ENCODE measurements around the gene TWF2. TPM values are rescaled to one million over a fixed set of nuclear protein-coding genes. Genes with fewer than 3 reads are reported as not detected.
A peak's percentile ranks its signal among the peaks of the same experiment; 100 is the strongest.

The TWF2 gene
- total RNA-seq, 4 donors from 2014 or later: 45.9 to 105 (median 50.2) TPM

DNA sequence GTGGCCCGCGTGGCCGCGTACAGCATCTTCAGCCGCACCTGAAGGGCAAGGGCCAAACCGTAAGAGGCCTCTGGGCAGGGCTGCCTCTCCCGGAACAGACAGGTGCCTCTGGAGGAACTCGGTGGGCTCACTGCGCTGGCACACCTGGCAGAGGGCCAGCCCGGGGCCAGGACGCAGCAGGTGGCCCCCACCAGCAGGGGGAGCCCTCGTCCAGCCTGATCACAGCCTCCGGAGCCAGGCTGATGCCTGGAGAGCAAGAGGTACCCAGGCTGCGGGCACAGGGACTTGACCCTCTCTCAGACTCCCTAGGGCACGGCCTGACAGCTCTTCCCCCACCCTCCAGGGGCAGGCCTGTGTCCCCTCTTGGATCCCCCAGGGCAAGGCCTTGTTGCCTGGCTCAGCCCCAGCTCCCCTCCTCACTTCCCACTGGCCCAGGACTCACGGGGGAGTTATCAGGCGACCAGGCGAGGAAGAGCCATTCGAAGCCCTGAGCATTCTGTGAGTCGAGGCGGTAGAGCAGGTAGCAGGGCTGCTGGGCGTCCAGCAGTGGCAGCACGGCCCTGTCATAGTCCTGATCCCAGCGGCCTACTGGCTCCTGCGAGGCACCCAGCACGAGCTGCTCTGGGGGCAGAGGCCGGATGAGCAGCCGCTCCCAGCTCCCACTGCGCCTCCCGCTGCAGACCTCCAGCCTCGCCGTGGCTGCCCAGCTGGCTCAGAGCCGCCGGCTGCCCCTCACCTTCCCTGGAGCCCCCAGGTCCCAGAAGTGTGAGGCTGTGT lies 7.3 kb downstream of the TWF2 start:
- H3K36me3 ChIP-seq: no peaks in the 10 kb centered on the region
- H3K4me3 ChIP-seq: no peak overlapping the region
- DNase-seq: peak; percentile 54 to 56
- no peak overlapping the region for H3K27ac ChIP-seq
- peaks cover 3 to 5% of the 10 kb centered on the region in 2 donors for H3K4me1 ChIP-seq
- H3K9me3 ChIP-seq: no peaks in the 10 kb centered on the region
- no peaks in the 10 kb centered on the region for H3K27me3 ChIP-seq
- intact Hi-C loops (cut with DNase I; ENCODE audit: low total_unique reads): loop anchor here (5.0 kb wide), 1 partner anchor 101 kb away; no protein-coding TSS in a partner anchor
- peak in 1 of 2 donors; percentile 24 for TF ChIP-seq POLR2A (IDR thresholded peaks at IDR 0.05)
- TF ChIP-seq CTCF (IDR thresholded peaks at IDR 0.05): peak; percentile 55 to 75 (median 69)

DNA sequence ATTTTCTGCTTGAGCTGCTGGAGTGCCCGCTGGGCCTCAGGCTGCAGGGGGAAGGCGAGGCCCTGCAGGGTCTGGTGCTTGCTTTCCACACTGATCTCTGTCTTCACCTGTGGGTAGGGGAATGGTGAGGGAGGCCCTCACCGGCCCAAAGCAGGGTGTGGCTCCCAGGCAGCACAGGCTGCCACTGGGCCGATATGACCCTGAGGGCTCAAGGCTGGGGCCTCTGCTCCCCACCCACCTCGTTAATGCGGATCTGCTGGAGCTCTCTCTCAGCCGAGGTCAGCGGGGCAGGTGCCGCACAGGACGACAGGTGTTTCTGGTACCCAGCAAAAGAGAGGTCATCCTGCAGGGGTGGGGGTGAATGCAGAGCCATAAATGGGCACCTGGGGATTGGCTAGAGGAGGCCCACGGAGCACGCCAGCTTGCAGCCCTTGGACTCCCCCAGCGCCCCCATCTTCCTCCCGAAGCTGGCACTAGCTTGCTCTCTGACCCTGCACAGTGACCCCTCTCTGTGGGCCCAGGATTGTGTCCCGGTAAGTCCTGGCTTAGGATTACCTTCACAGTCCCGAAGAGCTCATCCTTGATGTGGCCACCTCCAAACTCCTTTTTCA lies 8.0 kb downstream of the TWF2 start:
- Histone ChIP-seq H3K9me3 (no peaks in the 10 kb centered on the region), H3K36me3 (no peaks in the 10 kb centered on the region), H3K27ac (no peak overlapping the region), H3K27me3 (no peaks in the 10 kb centered on the region), H3K4me3 (no peak overlapping the region), H3K4me1 (peaks cover 0 to 5% of the 10 kb centered on the region in 2 donors)
- peak in 1 of 2 donors; percentile 14 for DNase-seq
- no peak for TF ChIP-seq POLR2A (IDR thresholded peaks at IDR 0.05)
- TF ChIP-seq CTCF (IDR thresholded peaks at IDR 0.05): no peak
- intact Hi-C loops (cut with DNase I; ENCODE audit: low total_unique reads): loop anchor here (5.0 kb wide), 1 partner anchor 101 kb away; no protein-coding TSS in a partner anchor

DNA sequence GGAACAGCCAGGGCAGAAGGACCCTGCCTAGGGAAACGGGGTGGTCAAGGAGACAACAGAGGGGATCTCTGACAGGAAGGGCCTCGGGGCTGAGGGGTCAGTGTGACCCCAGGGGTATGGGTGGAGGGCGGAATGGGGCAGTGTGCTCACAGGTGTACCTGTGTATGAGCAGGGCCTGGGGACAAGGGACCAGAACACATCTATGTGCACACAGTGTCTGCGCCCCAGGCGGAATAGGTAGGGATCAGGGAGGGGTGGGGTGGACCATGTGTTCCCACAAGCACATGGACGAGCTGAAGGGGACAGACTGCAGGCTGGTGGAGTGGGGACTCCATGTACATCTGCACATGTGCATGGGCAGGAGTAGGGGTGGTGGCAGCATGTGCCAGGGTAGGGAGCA lies 8.5 kb downstream of the TWF2 start:
- H3K27me3 ChIP-seq: no peaks in the 10 kb centered on the region
- intact Hi-C loops (cut with DNase I; ENCODE audit: low total_unique reads): loop anchor here (5.0 kb wide), 1 partner anchor 102 kb away; no protein-coding TSS in a partner anchor
- H3K36me3 ChIP-seq: no peaks in the 10 kb centered on the region
- H3K4me1 ChIP-seq: no peaks in the 10 kb centered on the region
- DNase-seq: no peak
- no peak overlapping the region for H3K4me3 ChIP-seq
- no peak for TF ChIP-seq POLR2A (IDR thresholded peaks at IDR 0.05)
- no peak for TF ChIP-seq CTCF (IDR thresholded peaks at IDR 0.05)
- H3K27ac ChIP-seq: no peak overlapping the region
- no peaks in the 10 kb centered on the region for H3K9me3 ChIP-seq

GRCh38 chr3:52229656-52230055 lies 9.3 kb downstream of the TWF2 start:
- intact Hi-C loops (cut with DNase I; ENCODE audit: low total_unique reads): loop anchor here (5.0 kb wide), 1 partner anchor 103 kb away; no protein-coding TSS in a partner anchor
- Histone ChIP-seq H3K27me3 (no peaks in the 10 kb centered on the region), H3K4me1 (no peaks in the 10 kb centered on the region), H3K27ac (no peak overlapping the region), H3K4me3 (no peak overlapping the region), H3K36me3 (no peaks in the 10 kb centered on the region), H3K9me3 (no peaks in the 10 kb centered on the region)
- TF ChIP-seq CTCF (IDR thresholded peaks at IDR 0.05) (no peak), POLR2A (IDR thresholded peaks at IDR 0.05) (no peak)
- DNase-seq: no peak

DNA sequence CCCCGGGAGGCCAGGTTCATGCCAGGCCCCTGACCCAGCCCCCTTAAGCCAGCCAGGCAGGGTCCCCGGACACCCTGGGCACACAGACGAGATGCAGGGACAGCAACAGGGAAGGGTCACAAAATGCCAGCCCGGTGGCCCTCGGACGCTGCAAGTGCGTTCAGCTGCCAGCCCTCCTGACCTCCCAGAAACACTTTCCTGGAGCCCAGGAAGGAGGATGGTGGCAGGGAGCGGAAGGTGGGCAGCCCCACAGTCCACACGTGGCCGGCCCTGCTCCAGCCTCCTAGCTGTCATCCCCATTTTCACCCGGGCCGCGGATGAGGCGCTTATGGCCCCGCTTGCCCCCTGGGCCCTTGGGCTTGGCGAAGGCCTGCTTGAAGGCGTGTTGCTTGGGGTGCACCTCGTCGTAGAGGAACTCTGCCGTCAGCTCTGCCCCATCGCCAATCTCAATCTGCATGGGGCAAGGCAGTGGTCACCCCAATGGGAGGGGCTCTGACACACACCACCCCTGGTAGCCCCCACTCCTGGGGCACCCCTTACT lies 10.1 kb downstream of the TWF2 start:
- intact Hi-C loops (cut with DNase I; ENCODE audit: low total_unique reads): no loop called here
- H3K36me3 ChIP-seq: no peaks in the 10 kb centered on the region

More for the DNA sequence above, 10.1 kb downstream of the TWF2 start:
- DNase-seq: no peak
- Histone ChIP-seq H3K4me1 (no peaks in the 10 kb centered on the region), H3K27me3 (no peaks in the 10 kb centered on the region), H3K4me3 (no peak overlapping the region), H3K27ac (no peak overlapping the region), H3K9me3 (no peaks in the 10 kb centered on the region)
- no peak for TF ChIP-seq CTCF (IDR thresholded peaks at IDR 0.05)
- no peak for TF ChIP-seq POLR2A (IDR thresholded peaks at IDR 0.05)
